ENCODE measurements around the gene TTF1.

DNA sequence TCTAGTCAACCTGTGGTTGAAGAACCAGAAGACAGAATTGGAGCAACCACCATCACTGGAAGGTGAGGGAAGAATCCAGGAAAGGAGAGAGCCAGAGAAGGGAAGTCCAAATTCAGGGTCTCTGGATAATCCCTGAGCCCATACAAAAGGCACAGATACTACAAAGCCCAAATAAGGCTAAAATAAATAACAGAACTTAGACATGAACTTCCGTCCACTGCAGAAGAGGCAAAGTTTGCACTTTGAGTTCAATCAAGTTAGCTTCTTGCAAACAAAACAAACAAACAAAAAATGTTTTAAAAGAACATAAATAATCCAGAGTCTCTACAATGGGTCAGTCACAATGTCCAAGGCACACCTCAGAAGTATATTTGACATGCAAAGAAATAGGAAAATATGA, 24.4 kb upstream of the TTF1 start:
- TF ChIP-seq, protein P1, sequence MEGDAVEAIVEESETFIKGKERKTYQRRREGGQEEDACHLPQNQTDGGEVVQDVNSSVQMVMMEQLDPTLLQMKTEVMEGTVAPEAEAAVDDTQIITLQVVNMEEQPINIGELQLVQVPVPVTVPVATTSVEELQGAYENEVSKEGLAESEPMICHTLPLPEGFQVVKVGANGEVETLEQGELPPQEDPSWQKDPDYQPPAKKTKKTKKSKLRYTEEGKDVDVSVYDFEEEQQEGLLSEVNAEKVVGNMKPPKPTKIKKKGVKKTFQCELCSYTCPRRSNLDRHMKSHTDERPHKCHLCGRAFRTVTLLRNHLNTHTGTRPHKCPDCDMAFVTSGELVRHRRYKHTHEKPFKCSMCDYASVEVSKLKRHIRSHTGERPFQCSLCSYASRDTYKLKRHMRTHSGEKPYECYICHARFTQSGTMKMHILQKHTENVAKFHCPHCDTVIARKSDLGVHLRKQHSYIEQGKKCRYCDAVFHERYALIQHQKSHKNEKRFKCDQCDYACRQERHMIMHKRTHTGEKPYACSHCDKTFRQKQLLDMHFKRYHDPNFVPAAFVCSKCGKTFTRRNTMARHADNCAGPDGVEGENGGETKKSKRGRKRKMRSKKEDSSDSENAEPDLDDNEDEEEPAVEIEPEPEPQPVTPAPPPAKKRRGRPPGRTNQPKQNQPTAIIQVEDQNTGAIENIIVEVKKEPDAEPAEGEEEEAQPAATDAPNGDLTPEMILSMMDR (IDR thresholded peaks at IDR 0.05) = no peak
- TF ChIP-seq POLR2A (IDR thresholded peaks at IDR 0.05) = no peak
